ENCODE results near the gene GRHPR. TPM values are rescaled to one million over a fixed set of nuclear protein-coding genes. Genes with fewer than 3 reads are reported as not detected.

The GRHPR gene
- polyA plus RNA-seq, 1 experiment: 227 TPM

- CTCF ChIA-PET: no interaction called here
- H3K27me3 ChIP-seq (ENCODE audit: control insufficient read depth, insufficient read depth, low read length): no peaks in the 10 kb centered on the region; the same call in 1 of the 2 replicates
- H3K36me3 ChIP-seq (ENCODE audit: control insufficient read depth, insufficient read depth, low read length): no peaks in the 10 kb centered on the region
- no peak for DNase-seq (ENCODE audit: low read depth)
- POLR2A ChIA-PET: no interaction called here
- H3K4me3 ChIP-seq (ENCODE audit: low read depth, low read length): no peak overlapping the region
- TF ChIP-seq, protein P1, sequence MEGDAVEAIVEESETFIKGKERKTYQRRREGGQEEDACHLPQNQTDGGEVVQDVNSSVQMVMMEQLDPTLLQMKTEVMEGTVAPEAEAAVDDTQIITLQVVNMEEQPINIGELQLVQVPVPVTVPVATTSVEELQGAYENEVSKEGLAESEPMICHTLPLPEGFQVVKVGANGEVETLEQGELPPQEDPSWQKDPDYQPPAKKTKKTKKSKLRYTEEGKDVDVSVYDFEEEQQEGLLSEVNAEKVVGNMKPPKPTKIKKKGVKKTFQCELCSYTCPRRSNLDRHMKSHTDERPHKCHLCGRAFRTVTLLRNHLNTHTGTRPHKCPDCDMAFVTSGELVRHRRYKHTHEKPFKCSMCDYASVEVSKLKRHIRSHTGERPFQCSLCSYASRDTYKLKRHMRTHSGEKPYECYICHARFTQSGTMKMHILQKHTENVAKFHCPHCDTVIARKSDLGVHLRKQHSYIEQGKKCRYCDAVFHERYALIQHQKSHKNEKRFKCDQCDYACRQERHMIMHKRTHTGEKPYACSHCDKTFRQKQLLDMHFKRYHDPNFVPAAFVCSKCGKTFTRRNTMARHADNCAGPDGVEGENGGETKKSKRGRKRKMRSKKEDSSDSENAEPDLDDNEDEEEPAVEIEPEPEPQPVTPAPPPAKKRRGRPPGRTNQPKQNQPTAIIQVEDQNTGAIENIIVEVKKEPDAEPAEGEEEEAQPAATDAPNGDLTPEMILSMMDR (IDR thresholded peaks at IDR 0.05; ENCODE audit: insufficient read depth, low read depth, low read length): no peak
Measured at GRCh38 chr9:37382161-37382981, 40.1 kb upstream of the GRHPR start.

DNA sequence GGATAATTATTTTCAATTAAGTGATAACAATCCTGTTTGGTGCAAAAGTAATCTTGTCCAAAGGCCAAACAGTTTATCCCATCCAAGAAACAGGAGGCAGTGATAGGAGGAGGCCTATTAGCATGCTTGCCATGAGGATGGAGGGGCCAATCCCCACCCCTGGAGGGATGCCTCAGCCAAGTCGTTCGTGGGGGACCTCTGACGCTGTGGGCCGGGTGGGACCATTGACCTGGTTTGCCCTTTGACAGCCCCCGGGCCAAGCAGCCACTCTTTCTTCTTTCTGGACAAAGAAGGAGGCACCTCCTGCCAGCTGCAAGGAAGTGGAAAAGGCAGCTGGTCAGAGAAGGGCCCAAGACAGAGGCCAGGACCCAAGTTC is 39.5 kb upstream of the GRHPR start:
- ChIA-PET POLR2A (no interaction called here), CTCF (no interaction called here)
- H3K4me3 ChIP-seq (ENCODE audit: low read depth, low read length): no peak overlapping the region
- no peaks in the 10 kb centered on the region for H3K36me3 ChIP-seq (ENCODE audit: control insufficient read depth, insufficient read depth, low read length)
- TF ChIP-seq, protein P1 (IDR thresholded peaks at IDR 0.05; ENCODE audit: insufficient read depth, low read depth, low read length): no peak
- DNase-seq (ENCODE audit: low read depth): no peak
- no peaks in the 10 kb centered on the region; the same call in 1 of the 2 replicates for H3K27me3 ChIP-seq (ENCODE audit: control insufficient read depth, insufficient read depth, low read length)

DNA sequence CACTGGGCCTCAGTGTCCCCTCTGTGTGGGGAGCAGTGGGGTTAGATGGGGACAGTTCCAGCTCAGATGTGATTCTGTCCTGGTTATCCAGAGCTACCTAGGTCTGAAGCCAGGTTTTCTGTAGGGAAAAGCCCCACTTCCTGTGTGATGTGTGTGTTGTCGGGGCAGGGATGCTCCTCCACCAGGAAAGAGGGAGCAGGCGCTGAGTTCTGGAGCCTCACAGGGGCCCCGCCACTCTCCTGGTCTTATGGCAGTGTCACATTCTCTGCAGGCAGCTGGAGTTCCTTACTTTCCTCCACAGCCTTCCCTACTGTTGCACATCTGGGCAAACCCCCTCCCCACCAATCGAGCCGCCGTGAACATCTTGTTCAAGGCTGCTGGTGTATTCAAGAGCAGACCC is 39.1 kb upstream of the GRHPR start:
- no peak overlapping the region for H3K4me3 ChIP-seq (ENCODE audit: low read depth, low read length)
- no peaks in the 10 kb centered on the region; the same call in 1 of the 2 replicates for H3K27me3 ChIP-seq (ENCODE audit: control insufficient read depth, insufficient read depth, low read length)
- DNase-seq (ENCODE audit: low read depth): no peak
- ChIA-PET CTCF (no interaction called here), POLR2A (no interaction called here)
- no peaks in the 10 kb centered on the region for H3K36me3 ChIP-seq (ENCODE audit: control insufficient read depth, insufficient read depth, low read length)
- TF ChIP-seq, protein P1 (IDR thresholded peaks at IDR 0.05; ENCODE audit: insufficient read depth, low read depth, low read length): no peak

DNA sequence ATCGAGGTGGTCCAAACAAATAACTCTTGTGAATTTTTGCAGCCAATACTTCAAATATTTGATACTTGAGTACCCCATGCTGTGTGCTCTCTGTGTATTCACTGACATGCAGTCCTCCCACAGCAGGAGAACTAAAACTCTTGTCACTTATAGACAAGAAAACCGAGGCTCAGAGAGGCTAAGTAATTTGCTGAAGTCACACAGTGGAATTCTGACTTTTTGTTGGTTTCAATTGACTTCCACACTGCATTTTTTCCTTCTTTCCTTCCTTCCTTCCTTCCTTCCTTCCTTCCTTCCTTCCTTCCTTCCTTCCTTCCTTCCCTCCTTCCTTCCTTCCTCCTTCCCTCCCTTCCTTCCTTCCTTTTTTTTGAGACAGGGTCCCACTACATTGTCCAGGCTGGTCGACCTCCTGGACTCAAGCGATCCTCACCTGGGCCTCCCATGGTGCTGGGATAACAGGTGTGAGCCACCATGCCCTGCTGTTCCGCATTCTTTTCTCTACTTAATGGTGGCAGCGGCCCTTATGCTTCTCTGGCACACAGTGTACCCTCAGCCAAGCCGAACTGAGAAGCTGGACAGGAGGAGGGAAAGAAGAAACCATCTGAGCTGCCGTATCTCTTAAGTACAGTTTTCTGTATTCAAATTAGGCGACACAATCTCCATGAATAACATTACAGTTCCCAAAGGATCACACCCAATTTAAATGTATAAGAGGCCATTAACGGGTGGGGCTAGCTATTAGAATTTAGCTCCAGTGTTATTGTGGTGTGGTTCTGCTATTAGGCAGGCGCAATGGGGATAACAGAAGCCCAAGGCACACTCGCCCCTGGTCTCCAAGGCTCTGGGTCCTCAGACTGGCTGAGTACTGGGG is 38.4 kb upstream of the GRHPR start:
- no peaks in the 10 kb centered on the region for H3K36me3 ChIP-seq (ENCODE audit: control insufficient read depth, insufficient read depth, low read length)
- TF ChIP-seq, protein P1 (IDR thresholded peaks at IDR 0.05; ENCODE audit: insufficient read depth, low read depth, low read length): no peak
- CTCF ChIA-PET: no interaction called here
- H3K4me3 ChIP-seq (ENCODE audit: low read depth, low read length): no peak overlapping the region
- DNase-seq (ENCODE audit: low read depth): no peak
- POLR2A ChIA-PET: no interaction called here
- no peaks in the 10 kb centered on the region for H3K27me3 ChIP-seq (ENCODE audit: control insufficient read depth, insufficient read depth, low read length)

GRCh38 chr9:37385286-37385685 is 37.2 kb upstream of the GRHPR start:
- CTCF ChIA-PET: no interaction called here

More at GRCh38 chr9:37385286-37385685, 37.2 kb upstream of the GRHPR start:
- Histone ChIP-seq H3K27me3 (ENCODE audit: control insufficient read depth, insufficient read depth, low read length) (no peaks in the 10 kb centered on the region), H3K36me3 (ENCODE audit: control insufficient read depth, insufficient read depth, low read length) (no peaks in the 10 kb centered on the region), H3K4me3 (ENCODE audit: low read depth, low read length) (no peak overlapping the region)
- POLR2A ChIA-PET: no interaction called here
- DNase-seq (ENCODE audit: low read depth): no peak
- TF ChIP-seq, protein P1 (IDR thresholded peaks at IDR 0.05; ENCODE audit: insufficient read depth, low read depth, low read length): no peak
